Measurements from ENCODE around the gene GAB4. TPM values are rescaled to one million over a fixed set of nuclear protein-coding genes. Genes with fewer than 3 reads are reported as not detected.
"Not testable (repeated sequence)": the region's sequence is repeated elsewhere in the genome, so short reads cannot be mapped to it uniquely, and the experiment has no call there.

Gene GAB4, protein sequence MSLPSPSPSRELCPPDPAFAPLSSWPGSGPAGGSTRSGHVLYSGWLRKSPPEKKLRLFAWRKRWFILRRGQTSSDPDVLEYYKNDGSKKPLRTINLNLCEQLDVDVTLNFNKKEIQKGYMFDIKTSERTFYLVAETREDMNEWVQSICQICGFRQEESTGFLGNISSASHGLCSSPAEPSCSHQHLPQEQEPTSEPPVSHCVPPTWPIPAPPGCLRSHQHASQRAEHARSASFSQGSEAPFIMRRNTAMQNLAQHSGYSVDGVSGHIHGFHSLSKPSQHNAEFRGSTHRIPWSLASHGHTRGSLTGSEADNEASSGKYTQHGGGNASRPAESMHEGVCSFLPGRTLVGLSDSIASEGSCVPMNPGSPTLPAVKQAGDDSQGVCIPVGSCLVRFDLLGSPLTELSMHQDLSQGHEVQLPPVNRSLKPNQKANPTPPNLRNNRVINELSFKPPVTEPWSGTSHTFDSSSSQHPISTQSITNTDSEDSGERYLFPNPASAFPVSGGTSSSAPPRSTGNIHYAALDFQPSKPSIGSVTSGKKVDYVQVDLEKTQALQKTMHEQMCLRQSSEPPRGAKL
- polyA plus RNA-seq (ENCODE audit: insufficient read length): not detected
- long read RNA-seq, donor 1: 0 reads
- long read RNA-seq, donor 2: 0 reads
- long read RNA-seq, donor 3: 0 reads
- long read RNA-seq, donor 4: 0 reads
- long read RNA-seq, donor 5: 0 reads
- long read RNA-seq, donor 6: 0 reads
- long read RNA-seq, donor 7: 0 reads
- long read RNA-seq, donor 8: 0 reads

DNA sequence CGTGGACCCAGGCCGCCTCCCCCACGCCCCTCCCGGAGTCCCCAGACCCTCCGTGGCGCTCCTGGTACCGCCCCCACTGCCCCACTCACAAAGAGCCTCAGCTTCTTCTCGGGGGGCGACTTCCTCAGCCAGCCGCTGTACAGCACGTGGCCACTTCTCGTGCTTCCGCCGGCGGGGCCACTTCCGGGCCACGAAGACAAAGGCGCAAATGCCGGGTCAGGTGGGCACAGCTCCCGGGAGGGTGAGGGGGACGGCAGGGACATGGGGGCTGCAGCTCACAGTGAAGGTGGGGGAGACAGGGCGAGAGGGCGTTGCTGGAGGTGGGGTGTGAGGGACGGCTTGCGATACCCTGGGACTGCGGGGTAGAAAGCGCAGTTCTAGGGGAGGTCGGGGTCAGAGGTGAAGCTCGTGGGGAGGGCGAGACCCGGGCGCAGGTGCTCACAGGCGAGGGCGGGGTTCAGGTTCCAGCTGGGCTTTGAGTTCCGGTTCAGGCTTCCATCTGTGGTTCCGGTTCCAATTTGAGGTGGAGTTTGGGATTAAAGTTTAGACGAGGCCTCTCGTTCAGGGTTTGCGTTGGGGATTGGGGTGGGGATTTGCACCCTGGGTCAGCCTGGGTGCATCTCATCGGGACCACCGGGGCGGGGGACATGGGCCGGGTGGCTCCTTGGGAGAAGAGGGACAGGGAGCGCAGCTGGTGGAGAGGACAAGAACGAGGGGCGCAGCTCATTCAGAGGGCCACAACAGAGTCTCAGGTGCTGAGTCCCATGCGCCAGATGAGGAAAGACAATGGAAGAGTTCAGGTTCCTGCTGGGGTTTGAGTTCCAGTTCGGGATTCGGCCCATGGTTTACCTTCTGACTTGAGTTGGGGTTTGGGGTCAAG, at the start of gene GAB4:
Gene GAB4, minus strand, starts transcription at position 371 of the 880 bp plus-strand sequence. Its CDS starts 108 bp downstream, at position 263.
- no peak for DNase-seq

DNA sequence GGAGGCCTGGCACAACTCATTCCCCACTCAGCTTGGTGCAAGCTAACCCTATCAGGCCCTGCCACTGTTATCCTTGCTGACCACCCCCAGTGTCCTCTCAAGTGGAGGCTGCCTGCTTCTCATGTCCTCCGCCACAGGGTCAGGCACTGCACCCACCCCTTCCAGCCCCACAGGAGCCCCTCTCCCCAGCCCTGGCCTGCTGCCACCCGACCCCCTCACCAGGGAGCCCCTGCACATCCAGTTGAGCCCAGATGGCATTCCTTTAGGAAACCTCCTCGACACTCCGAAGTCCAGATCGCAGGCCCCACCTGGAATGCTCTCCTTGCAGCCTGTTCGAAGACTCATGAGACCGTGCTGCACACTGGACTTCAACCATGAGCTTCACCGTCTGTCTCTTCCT, 48.8 kb upstream of the GAB4 start:
- no peak for DNase-seq

DNA sequence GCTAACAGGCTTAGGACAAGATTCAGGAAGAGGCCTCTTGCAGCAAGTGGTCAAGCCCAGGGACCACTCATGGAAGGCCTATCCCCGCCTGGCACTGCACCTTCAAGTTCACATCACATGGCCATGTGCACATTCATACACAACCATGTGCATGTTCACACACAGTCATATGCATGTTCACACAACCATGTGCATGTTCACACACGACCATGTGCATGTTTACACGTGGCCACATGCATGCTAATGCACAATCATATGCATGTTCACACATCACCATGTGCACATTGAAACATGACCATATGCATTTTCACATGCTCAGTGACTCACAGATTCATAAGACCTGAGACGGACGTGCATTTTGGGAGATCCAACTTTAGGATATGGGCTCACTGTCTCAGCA, 48.0 kb upstream of the GAB4 start:
- DNase-seq: no peak

DNA sequence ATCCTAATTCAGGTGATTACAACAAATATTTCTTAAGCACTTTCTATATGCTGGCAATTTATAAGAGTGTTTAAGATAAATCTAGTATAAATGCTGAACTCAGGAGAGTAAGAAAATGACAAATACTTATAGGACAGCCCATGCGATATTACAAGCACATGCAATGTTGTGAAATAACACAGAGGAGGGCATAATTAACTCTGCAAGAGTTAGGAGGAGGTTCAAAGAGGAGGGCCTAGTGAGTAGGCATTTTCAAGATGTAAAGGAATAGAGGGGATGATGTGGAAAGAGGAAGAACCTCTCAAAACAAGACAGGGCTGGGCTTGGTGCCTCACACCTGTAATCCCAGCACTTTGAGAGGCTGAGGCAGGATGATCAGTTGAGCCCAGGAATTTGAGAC, 39.6 kb upstream of the GAB4 start:
- DNase-seq: no peak

DNA sequence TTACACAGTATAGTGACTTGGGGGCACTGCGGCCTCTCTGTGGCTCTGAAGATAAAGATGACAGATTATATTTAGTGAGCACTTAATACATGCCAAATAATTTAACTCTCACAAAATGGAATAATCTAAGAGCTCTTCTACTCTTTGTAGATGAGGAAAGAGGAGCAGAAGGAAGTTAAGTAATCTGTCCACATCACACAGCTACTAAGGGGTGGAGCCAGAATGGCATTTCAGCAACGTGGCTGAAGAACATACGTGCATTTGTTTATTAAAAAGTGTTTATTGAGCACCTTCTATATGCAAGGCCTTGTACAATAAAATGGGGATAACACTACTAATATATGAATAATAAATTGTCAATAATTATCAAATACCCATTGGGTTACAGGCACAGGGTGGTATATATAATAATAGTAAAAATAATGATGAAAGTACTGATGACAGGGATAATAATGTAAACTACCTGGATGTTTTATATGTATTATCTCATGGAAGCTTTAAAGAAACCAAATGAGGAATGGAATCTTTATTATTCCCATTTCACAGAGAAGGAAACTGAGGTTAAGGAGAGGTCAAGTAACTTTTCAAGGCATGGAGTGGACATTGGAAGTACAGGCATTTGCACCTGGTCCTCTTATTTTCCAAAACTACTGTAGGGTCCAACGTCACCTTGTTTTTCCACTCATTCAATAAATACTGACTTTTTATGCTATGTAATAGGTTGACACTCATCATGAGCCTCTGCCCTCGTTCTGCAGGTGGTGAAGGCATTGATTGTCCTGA, 38.7 kb upstream of the GAB4 start:
- no peak for DNase-seq

DNA sequence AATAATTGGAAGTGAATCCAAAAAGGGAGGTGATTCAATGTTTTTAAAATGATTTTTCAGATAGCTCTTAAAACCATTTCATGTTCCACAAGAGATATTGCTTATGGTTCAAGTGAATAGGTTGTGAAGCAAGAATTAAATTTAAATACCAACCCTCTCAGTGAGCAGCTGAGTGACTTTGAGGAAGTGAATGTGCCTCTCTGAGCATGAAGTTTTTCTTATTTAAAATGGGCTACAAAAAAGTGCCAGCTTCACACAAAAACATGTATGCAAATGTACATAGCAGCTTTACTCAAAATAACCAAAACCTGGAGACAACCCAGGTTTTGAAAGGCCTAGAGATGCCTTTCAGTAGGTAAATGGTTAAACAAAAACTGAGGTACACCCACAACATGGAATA, 35.5 kb upstream of the GAB4 start:
- no peak for DNase-seq

DNA sequence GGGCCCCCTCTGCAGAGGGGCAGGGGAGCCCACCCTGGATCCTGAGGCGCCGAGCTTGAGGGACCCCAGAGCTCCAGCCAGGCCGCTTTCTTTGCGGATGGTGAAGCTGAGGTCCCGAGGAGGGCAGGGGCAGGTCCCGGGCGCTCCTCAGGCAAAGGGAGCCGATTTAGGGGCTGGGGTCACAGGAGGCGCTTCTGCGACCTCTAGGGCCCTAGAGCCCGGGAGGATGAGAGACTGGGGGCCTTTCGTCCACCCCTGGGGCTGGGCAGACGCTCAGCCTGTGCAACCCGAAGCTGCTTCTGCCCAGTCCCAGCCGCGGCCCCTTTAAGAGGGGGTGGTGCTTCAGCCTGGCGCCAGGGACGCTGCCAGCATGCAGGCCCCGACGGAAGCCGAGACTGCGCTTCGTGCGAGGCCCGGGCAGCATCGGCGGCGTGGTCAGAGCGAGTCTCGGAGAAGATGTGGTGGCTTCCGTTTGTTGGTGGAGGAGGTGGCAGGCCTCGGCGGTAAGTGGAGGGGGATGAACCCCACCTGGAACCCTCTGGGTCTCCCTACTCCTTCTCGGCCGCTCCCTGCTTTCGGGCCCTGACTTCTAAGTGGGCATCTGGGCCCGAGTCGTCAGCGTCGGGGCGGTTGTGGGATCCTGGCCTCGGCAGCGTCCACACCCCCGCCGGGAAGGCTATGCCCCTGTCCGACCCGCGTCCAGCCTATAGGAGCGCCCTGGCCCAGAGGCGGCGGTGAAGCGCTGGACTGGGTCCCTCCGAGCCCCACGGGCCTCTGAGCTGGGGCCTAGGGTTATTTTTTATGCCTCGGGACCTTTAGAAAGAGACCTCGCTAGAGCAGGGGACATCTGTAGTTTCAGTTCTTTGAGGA, 29.1 kb upstream of the GAB4 start:
- not testable (repeated sequence) for DNase-seq

DNA sequence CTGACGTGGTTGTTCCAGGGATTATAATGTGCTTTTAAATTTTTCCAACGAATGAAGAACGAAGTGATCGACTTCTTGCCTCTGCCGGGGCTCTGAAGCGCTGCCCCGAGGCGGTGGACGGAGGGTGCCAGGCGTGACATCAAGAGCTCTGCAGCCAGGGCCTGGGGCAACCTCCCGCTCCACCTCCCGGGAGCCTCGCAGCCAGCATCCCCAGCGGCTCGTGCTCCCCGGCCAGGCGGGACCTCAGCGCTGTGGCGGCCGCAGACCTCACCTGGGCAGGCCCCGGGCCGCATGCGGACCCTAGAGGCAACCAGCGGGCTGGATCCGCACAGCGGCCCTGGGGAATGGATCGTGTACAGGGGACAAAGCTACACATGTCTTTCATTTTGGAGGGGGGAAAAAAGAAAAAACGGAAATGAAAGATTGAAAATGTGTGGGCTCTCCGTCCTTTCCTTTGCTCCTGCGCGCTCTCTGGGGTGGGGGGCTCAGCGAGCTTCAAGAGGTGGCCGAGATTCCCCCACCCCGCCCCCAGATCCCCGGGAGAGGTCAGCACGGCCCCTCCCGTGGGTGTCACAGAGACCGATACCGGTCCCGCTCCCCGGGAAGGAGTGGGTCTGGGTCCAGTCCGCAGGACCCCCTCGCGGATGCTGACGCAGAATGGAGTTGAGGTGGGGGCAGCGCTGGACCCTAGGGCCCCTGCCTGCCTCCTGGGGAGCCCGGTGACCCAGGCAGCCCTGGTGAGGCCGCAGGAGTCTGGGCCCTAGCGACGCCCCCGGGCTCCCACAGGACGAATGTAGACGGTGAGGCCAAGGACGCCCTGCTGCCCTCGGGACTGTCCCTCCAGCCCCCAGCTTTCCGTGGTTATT, 28.2 kb upstream of the GAB4 start:
- not testable (repeated sequence) for DNase-seq

DNA sequence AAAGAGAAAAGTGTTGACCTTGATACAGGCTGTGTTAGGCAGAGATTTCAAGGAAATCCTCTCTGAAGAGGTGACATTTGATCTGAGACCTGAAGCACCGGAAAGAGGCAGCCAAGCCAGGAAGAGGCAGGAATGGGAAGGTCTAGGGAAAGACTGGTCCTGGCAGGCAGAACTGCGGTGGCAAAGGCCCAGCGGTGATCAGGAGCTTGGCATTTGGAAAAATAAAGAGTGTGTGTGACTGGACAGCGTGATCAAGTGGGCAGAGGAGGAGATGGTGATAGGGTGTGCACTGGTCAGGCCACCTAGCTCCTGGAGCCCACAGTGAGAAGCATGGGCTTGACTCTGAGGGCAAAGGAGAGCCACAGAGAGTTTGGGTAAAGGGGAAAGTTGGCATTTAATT, 27.2 kb upstream of the GAB4 start:
- no peak for DNase-seq

DNA sequence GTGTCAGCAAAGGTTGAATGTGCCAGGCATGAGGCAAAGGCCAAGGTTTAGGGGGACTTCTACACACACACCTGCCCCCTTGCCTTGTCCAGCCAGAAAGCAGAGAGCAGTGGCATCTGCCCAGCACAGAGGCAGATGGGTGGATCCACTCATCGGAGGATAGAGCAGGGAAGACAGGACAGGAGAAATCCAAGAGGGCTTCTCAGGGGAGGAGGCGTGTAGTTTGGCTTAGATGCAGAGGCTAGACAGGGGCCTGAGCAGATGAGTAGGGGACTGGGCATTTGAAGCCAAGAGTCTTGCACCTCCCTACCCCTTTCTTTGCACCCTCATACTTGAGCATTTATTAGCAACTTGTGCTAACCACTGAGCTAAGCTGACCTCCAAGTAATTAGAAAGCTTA, 26.5 kb upstream of the GAB4 start:
- DNase-seq: not testable (repeated sequence)

DNA sequence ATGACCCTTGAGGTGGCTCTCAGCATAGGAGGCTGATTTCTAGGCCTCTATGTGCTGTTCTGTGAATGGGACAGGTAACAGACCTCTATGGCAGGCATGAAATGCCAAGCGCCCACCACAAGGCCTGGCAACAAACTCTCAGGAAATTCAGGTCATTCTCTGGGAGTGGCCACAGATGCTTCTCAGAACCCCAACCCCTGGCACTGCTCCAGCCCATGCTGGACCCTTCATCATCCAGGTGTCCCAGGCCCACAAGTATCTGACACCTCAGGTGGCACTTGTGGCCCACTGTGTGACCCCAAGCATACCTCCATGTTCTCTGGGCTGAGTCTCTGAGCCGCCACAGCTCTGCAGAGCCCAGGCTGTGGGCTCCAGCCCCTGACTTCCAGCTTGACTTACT, 24.3 kb upstream of the GAB4 start:
- not testable (repeated sequence) for DNase-seq

DNA sequence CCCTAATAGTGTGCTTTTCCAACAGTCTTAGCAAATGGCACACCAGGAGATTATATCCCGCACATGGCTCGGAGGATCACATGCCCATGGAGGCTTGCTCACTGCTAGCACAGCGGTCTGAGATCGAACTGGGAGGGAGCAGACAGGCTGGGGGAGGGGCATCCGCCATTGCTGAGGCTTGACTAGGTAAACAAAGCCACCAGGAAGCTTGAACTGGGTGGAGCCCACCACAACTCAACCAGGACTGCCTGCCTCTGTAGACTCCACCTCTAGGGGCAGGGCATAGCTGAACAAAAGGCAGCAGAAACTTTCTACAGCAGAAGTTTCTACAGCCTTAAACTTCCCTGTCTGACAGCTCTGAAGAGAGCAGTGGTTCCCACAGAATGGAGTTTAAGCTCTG, 16.4 kb upstream of the GAB4 start:
- not testable (repeated sequence) for DNase-seq

DNA sequence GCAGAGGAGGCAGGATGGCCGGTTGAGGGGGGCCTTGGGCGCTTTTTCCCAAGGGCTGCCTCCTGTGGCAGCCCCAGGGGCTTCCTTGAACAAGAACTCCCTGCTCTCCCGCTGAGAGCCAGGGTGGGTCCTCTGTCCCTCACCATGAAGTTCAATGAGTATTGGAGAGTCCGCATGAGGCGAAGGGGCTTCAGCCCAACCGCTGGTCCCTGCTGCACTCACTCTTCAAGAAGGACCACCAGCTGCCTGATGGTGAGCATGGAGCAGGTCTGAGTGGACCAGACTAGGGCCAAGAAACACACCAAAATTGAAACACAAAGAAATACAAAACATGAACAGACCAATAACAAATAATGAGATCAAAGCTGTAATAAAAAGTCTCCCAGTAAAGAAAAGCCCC, 7.5 kb upstream of the GAB4 start:
- not testable (repeated sequence) for DNase-seq

DNA sequence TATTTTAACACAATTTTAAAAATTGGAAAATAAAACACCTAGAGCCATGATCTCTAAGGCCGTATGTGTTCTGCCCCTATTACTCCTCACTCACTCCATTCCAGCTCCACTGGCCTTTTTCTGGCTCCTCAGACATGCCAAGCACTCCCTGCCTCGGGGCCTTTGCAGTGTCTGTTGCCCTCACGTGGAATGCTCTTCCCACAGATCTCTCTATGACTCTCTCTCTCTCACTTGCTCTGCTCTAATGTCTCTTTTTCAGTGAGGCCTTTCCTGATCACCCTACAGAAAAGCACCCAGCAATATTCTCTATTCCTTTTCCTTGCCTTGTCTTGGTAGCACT, 6.0 kb upstream of the GAB4 start:
- DNase-seq: not testable (repeated sequence)

DNA sequence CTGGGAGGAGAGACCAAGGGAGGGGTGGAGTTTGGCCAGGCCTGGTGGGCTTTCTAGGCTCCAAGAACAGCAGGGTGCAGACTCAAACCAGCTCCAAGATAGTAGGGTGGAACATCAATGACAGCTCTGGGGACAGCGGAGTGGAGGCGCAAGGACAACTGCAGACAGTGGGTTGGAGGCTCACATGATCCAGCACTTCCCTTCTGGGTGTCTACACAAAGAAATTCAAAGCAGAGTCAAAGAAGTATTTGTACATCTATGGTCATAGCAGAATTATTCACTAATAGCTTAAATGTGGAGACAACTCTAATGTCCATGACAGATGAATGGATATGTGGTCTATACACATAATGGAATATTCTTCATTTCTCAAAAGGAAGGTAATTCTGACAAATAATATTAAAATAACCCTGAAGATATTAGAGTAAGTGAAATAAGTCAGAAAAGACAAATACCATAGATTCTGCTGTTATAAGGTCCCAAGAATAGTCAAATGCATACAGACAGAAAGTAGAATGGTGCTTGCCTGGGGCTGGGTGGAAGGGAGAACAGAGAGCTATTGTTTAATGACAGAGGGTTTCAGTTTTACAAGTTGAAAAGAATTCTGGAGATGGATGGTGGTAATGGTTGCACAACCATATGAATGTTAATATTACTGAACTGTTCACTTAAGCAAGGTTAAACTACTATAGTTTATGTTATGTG, 5.5 kb upstream of the GAB4 start:
- DNase-seq: no peak

DNA sequence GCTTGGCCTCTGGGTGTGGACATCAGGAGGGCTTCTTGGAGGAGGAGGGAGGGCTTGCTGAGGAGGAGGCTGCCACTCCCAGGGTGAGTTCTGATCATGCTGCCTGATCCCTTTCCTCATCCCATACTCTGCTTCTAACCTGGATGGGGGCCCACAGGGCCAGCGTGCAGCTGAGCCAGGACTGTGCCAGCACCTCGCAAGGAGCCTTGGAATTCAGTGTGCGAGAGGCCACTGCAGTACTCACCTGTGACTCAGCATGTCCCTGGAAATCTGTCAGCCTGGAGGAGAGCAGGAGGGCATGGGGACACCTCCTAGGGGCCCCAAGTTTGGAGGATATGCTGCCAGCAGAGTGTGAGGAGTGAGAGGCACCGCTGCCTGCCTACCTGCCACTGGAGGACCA, 4.2 kb upstream of the GAB4 start:
- no peak for DNase-seq

DNA sequence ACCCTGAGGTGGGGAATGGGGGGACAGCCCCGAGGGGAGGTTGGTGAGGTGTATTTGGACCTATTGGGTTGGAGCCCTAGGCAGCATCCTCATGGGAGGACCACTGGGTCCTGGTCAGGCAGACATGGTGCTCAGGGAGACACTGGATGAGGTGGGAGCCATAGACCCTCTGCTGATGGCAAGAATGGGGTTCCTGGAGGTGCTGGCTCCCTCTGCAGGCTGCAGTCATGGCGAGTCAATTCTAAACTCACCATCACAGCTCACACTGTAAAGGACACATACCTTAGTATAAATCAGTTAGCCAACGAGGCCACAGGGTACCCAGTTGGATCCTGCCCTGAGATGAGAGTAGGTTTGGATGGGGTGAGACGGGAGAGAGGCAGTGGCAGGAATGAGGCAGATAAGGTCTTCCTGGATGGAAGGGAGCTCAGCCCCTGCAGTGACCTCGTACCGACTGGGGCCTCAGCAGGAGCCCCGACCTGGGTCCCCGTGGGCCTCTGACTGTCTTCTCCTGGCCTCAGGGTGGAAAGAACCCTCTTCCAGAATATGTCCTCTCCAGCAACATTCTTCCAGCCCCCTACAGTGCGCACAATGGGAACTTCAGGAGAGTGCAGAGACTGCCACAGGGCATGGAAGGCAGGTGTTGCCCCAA, 1.7 kb upstream of the GAB4 start:
- DNase-seq: no peak

DNA sequence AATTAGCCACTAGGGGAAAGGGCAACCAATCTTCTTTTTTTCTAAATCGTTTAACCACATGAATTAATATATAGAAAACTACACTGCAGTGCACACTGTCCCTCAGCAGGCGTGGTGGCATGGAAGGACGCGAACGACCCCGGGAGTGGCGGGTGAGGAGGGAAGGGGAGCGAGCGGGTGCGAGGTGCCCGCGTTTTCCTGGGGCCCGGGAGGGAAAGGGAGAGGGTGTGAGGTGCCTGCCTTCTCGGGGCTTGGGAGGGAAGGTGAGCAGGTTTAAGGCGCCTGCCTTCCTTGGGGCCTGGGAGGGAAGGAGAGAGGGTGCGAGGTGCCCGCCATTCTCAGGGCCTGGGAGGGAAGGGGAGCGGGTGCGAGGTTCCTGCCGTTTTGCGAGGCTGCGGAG, 765 bp downstream of the GAB4 start:
- no peak for DNase-seq

DNA sequence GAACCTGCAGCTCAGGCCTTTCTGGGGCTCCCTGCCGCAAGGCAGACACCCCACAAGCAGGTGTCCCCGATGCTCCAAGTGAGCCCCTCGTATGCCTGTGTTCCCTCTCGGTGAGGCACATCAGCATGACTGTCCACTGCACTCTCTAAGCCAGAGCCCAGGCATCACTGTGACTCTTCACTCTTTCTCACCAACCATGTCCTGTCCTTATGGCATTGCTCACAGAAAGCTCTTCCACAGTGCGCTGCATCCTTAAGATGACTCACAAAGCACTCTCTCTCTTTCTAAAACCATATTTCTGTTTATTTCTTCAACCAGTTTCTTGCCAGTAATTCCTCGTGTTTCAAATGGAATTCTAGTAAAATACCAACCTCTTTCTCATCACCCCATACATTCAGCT, 18.1 kb downstream of the GAB4 start:
- DNase-seq: no peak

Measured in left kidney (tissue), 8 donors.